SK-N-SH (cell line): ENCODE results near the gene MMP24OS. TPM values are rescaled to one million over a fixed set of nuclear protein-coding genes. Genes with fewer than 3 reads are reported as not detected.

Experiments
- CTCF ChIA-PET: fragments of 300-600, 350-600 bp; formaldehyde crosslinking; extraction: SDS; loops from one replicate; lab custom pipeline; 2021; lab: Yijun Ruan, JAX
- POLR2A ChIA-PET: fragments of 350-600 bp; sonication (Branson Sonifier 250); formaldehyde crosslinking; extraction: SDS; loops from one replicate; lab custom pipeline; 2020; ENCODE audit warnings: antibody characterized with exemption, inconsistent platforms; lab: Yijun Ruan, JAX
- DNase-seq: peaks from one replicate; pipeline ENCODE4 v3.0.0; 2012
- H2AFZ ChIP-seq: fragments of 200-600 bp; sonication (generic); 2 replicates; pipeline ENCODE4 v1.8.1; 2016; ENCODE audit warnings: antibody characterized with exemption, mild to moderate bottlenecking, low read depth
- H3F3A ChIP-seq: fragments of 200-600 bp; sonication (generic); replicated peaks from 2 replicates; pipeline ENCODE3; 2016; ENCODE audit warnings: antibody characterized with exemption, mild to moderate bottlenecking; ENCODE audit not compliant: insufficient read depth
- H3K27ac ChIP-seq, 2 experiments: fragments of 200-500 bp in 1 of 2; fragments of 200-600 bp in 1 of 2; sonication (Bioruptor generic) in 1 of 2; sonication (generic), shearing (Covaris generic) in 1 of 2; 2 replicates each; pipeline versions ENCODE4 v1.5.1 to v1.6.1; 2014 to 2016; ENCODE audit warnings: low read depth in 2 of 2, inconsistent platforms in 1 of 2, low read length in 1 of 2, mild to moderate bottlenecking in 1 of 2, mixed read lengths in 1 of 2
- H3K27me3 ChIP-seq: fragments of 200-600 bp; sonication (generic), shearing (Covaris generic); 2 replicates; pipeline ENCODE4 v1.6.1; 2016; ENCODE audit warnings: mixed run types; ENCODE audit not compliant: insufficient read depth
- H3K36me3 ChIP-seq, 2 experiments: fragments of 200-500 bp in 1 of 2; fragments of 200-600 bp in 1 of 2; sonication (Bioruptor generic) in 1 of 2; sonication (generic) in 1 of 2; replicated peaks in 1 of 2; 2 replicates each; pipeline versions ENCODE3 to v1.5.1; 2014 to 2016; ENCODE audit warnings: low read length in 1 of 2, mild to moderate bottlenecking in 1 of 2; ENCODE audit not compliant: insufficient read depth in 2 of 2, control insufficient read depth in 1 of 2
- H3K4me1 ChIP-seq, 2 experiments: fragments of 200-500 bp in 1 of 2; fragments of 200-600 bp in 1 of 2; sonication (Bioruptor generic) in 1 of 2; sonication (generic), shearing (Covaris generic) in 1 of 2; 2 replicates each; pipeline versions ENCODE4 v1.5.1 to v1.6.1; 2014 to 2016; ENCODE audit warnings: low read depth in 1 of 2, low read length in 1 of 2, mixed run types in 1 of 2; ENCODE audit not compliant: insufficient read depth in 2 of 2, control insufficient read depth in 1 of 2
- H3K4me2 ChIP-seq: fragments of 200-600 bp; sonication (generic), shearing (Covaris generic); 2 replicates; pipeline ENCODE4 v1.6.1; 2017; ENCODE audit warnings: mixed run types
- H3K4me3 ChIP-seq, 2 experiments: fragments of 200-500 bp in 1 of 2; fragments of 200-600 bp in 1 of 2; sonication (Bioruptor generic) in 1 of 2; sonication (generic), shearing (Covaris generic) in 1 of 2; 2 replicates each; pipeline versions ENCODE4 v1.5.1 to v1.8.1; 2014 to 2016; ENCODE audit warnings: low read depth in 2 of 2, inconsistent platforms in 1 of 2, low read length in 1 of 2, mild to moderate bottlenecking in 1 of 2, mixed read lengths in 1 of 2, moderate library complexity in 1 of 2
- H3K79me2 ChIP-seq: fragments of 200-600 bp; sonication (generic); 2 replicates; pipeline ENCODE4 v1.8.1; 2017; ENCODE audit warnings: mild to moderate bottlenecking; ENCODE audit not compliant: insufficient read depth
- H3K9ac ChIP-seq: fragments of 200-600 bp; sonication (generic); 2 replicates; pipeline ENCODE4 v1.6.1; 2017; ENCODE audit warnings: mixed run types
- H3K9me2 ChIP-seq: fragments of 200-600 bp; sonication (generic); 2 replicates; pipeline ENCODE4 v1.6.1; 2017; ENCODE audit warnings: mixed run types
- H3K9me3 ChIP-seq: fragments of 200-600 bp; sonication (generic); 2 replicates; pipeline ENCODE4 v1.6.1; 2017; ENCODE audit warnings: mixed run types, mild to moderate bottlenecking, moderate library complexity
- H4K20me1 ChIP-seq: fragments of 200-600 bp; sonication (generic); 2 replicates; pipeline ENCODE4 v1.6.1; 2017; ENCODE audit warnings: mild to moderate bottlenecking, mixed run types; ENCODE audit not compliant: insufficient read depth
- CHD2 ChIP-seq: fragments of 150-350 bp; IDR thresholded peaks from 2 replicates; pipeline ENCODE4 v1.6.1; 2018; ENCODE audit warnings: low read length; ENCODE audit not compliant: partially characterized antibody
- CTCF ChIP-seq: fragments of 200-600 bp; sonication (generic); IDR thresholded peaks from 2 replicates; pipeline ENCODE4 v1.6.1; 2017; ENCODE audit warnings: antibody characterized with exemption, mild to moderate bottlenecking, moderate library complexity
- EP300 ChIP-seq, 2 experiments: IDR thresholded peaks; 2 replicates each; pipeline versions ENCODE4 v1.4.0 to v1.6.1; 2012; ENCODE audit warnings: borderline replicate concordance in 1 of 2, low read depth in 1 of 2, low read length in 1 of 2
- EZH2phosphoT487 ChIP-seq: fragments of 200-600 bp; sonication (generic); IDR thresholded peaks from 2 replicates; pipeline ENCODE4 v1.6.1; 2017; ENCODE audit warnings: low read depth, mixed run types, mild to moderate bottlenecking, antibody characterized with exemption, moderate library complexity, borderline replicate concordance
- FOSL2 ChIP-seq: IDR thresholded peaks from 2 replicates; pipeline ENCODE4 v1.4.0; 2012; ENCODE audit warnings: low read depth, mild to moderate bottlenecking, moderate library complexity, borderline replicate concordance
- GATA2 ChIP-seq: sonication (generic); formaldehyde crosslinking; IDR thresholded peaks from 2 replicates; pipeline ENCODE4 v1.5.0; 2020; ENCODE audit warnings: mild to moderate bottlenecking, missing genetic modification reagents
- MEF2A ChIP-seq: IDR thresholded peaks from 2 replicates; pipeline ENCODE4 v1.4.0; 2012; ENCODE audit warnings: low read depth, borderline replicate concordance
- NFIC ChIP-seq: IDR thresholded peaks from 2 replicates; pipeline ENCODE4 v1.4.0; 2012; ENCODE audit warnings: borderline replicate concordance
- NRF1 ChIP-seq: IDR thresholded peaks from 2 replicates; pipeline ENCODE4 v1.6.1; 2012; ENCODE audit warnings: low read depth, mild to moderate bottlenecking, low read length
- PBX3 ChIP-seq: IDR thresholded peaks from 2 replicates; pipeline ENCODE4; 2012
- POLR2AphosphoS5 ChIP-seq: IDR thresholded peaks from 2 replicates; pipeline ENCODE4 v1.6.1; 2012; ENCODE audit warnings: low read depth, low read length
- RAD21 ChIP-seq: IDR thresholded peaks from 2 replicates; pipeline ENCODE4 v1.6.1; 2012; ENCODE audit warnings: mild to moderate bottlenecking, low read length
- RFX5 ChIP-seq: IDR thresholded peaks from 2 replicates; pipeline ENCODE4 v1.6.1; 2012; ENCODE audit warnings: mild to moderate bottlenecking, improper control_type of control experiment, low read length
- RXRA ChIP-seq: IDR thresholded peaks from 2 replicates; pipeline ENCODE4 v1.4.0; 2012; ENCODE audit warnings: low read depth, mild to moderate bottlenecking, borderline replicate concordance
- SIN3A ChIP-seq: IDR thresholded peaks from 2 replicates; pipeline ENCODE4 v1.6.1; 2012; ENCODE audit warnings: low read depth, mild to moderate bottlenecking, low read length, moderate library complexity, borderline replicate concordance
- SMC3 ChIP-seq: IDR thresholded peaks from 2 replicates; pipeline ENCODE4 v1.6.1; 2012; ENCODE audit warnings: low read depth, low read length, improper control_type of control experiment
- TEAD4 ChIP-seq: IDR thresholded peaks from 2 replicates; pipeline ENCODE4 v1.4.0; 2012; ENCODE audit warnings: mild to moderate bottlenecking, borderline replicate concordance; ENCODE audit not compliant: insufficient read depth
- ZBTB33 ChIP-seq: IDR thresholded peaks from 2 replicates; pipeline ENCODE4 v1.4.0; 2012; ENCODE audit warnings: low read depth, borderline replicate concordance
- WGBS: methylation state at CpG from one replicate; pipeline ENCODE4 v1.1.6; 2017; ENCODE audit warnings: low lambda C conversion rate; 5-methylcytosine and 5-hydroxymethylcytosine counted together
- polyA plus RNA-seq, 3 experiments: library from polyadenylated mRNA; depleted of rRNA; stranded (reverse); fragments of >200 nt; gene quantifications; 2 replicates each; pipeline ENCODE4 v1.2.3, GENCODE V29; 2012

MMP24OS gene
- polyA plus RNA-seq, 1 of the 3 experiments (the other 2 are of a cell fraction): 53.1 TPM

GRCh38 chr20:35267092-35267491, 10.8 kb downstream of the MMP24OS start (continued):
- no peak for TF ChIP-seq PBX3

GRCh38 chr20:35264755-35265154, 13.2 kb downstream of the MMP24OS start:
- no peaks in the 10 kb centered on the region for H3K27me3 ChIP-seq
- H3F3A ChIP-seq: no peaks in the 10 kb centered on the region
- H4K20me1 ChIP-seq: no peaks in the 10 kb centered on the region
- no peak overlapping the region for H3K4me3 ChIP-seq
- H3K36me3 ChIP-seq: peaks cover 0 to 7% of the 10 kb centered on the region in 2 experiments
- H3K9me2 ChIP-seq: no peaks in the 10 kb centered on the region
- CTCF ChIA-PET: interaction anchor here (0.9 to 2.7 kb wide), 5 partner anchors 23 to 120 kb away, joined by 3 to 16 read pairs (median 4); no protein-coding TSS in a partner anchor
- H2AFZ ChIP-seq: no peak overlapping the region
- POLR2A ChIA-PET: no interaction called here
- H3K4me2 ChIP-seq: no peak overlapping the region
- H3K79me2 ChIP-seq: no peaks in the 10 kb centered on the region
- no peak overlapping the region for H3K27ac ChIP-seq
- peaks cover 12 to 14% of the 10 kb centered on the region in 2 experiments; a peak in 2 of 4 replicates for H3K4me1 ChIP-seq
- 50% methylated on average over 1 of the region's 1 CpG for WGBS
- H3K9ac ChIP-seq: no peak overlapping the region
- no peak for TF ChIP-seq TEAD4
- TF ChIP-seq SMC3: peak; percentile 46; the same call in 1 of the 2 replicates
- TF ChIP-seq RAD21: peak; percentile 33; the same call in 1 of the 2 replicates
- no peak for TF ChIP-seq NFIC
- no peak for TF ChIP-seq PBX3
- peak; percentile 28; the same call in 1 of the 2 replicates for TF ChIP-seq CTCF
- TF ChIP-seq CHD2: no peak
- TF ChIP-seq, all 33 proteins: peak for 3
- H3K9me3 ChIP-seq: no peaks in the 10 kb centered on the region
- no peak for DNase-seq

- WGBS: 66% methylated on average over 13 of the region's 17 CpGs
- H3K79me2 ChIP-seq: no peaks in the 10 kb centered on the region
- no peaks in the 10 kb centered on the region for H3K9me3 ChIP-seq
- ChIA-PET CTCF (interaction anchor here (0.6 to 2.7 kb wide), 6 partner anchors 38 to 232 kb away, joined by 3 to 16 read pairs (median 4); no protein-coding TSS in a partner anchor), POLR2A (no interaction called here)
- no peaks in the 10 kb centered on the region for H3F3A ChIP-seq
- H3K27me3 ChIP-seq: no peaks in the 10 kb centered on the region
- H3K9me2 ChIP-seq: no peaks in the 10 kb centered on the region
- H3K4me2 ChIP-seq: peak overlapping the region; percentile 62
- peak overlapping the region; percentile 43 to 85 for H3K27ac ChIP-seq
- peaks cover 0 to 7% of the 10 kb centered on the region in 2 experiments for H3K36me3 ChIP-seq
- no peak overlapping the region for H2AFZ ChIP-seq
- peaks cover 11 to 12% of the 10 kb centered on the region in 2 experiments; a peak in 2 of 4 replicates for H3K4me1 ChIP-seq
- DNase-seq: no peak
- H3K9ac ChIP-seq: peak overlapping the region; percentile 27
- no peaks in the 10 kb centered on the region for H4K20me1 ChIP-seq
- H3K4me3 ChIP-seq: no peak overlapping the region
- TF ChIP-seq RFX5: no peak
- TF ChIP-seq GATA2 (CRISPR knock-in tag): no peak
- no peak for TF ChIP-seq SIN3A
- TF ChIP-seq EP300 (IDR thresholded peaks at IDR 0.05; ENCODE audit: borderline replicate concordance in 1 of 2, low read depth in 1 of 2, low read length in 1 of 2): no peak
- TF ChIP-seq FOSL2: no peak
- TF ChIP-seq EZH2phosphoT487: no peak
- TF ChIP-seq NRF1: no peak
- TF ChIP-seq ZBTB33: no peak
- TF ChIP-seq POLR2AphosphoS5: no peak
- TF ChIP-seq RXRA: no peak
- no peak for TF ChIP-seq MEF2A
These were observed 14.2 kb downstream of the MMP24OS start for GRCh38 chr20:35263532-35264341.
